Stimulated activated effector memory CD8-positive, alpha-beta T cell treated with anti-CD3 and anti-CD28 coated beads, Interleukin-12 subunit alpha, Interleukin-12 subunit beta, amount 100 ng/mL, for 72 hours (primary cell): Measurements from ENCODE around the gene PSMB3.
A peak's percentile ranks its signal among the peaks of the same experiment; 100 is the strongest.

Experiments used
- ATAC-seq: fragments of 150-1000 bp; cut with Tn5 transposase; 2 replicates; pipeline ENCODE4 v1.10.0; 2021
- DNase-seq, 2 donors: peaks; one replicate each; pipeline ENCODE4 v3.0.0; 2021 to 2022; ENCODE audit warnings: low spot score in 2 of 2
- H3K27ac Mint-ChIP-seq: one replicate; pipeline ENCODE4 v1.8.0; 2022; ENCODE audit warnings: mild to moderate bottlenecking, mixed read lengths
- H3K36me3 Mint-ChIP-seq: one replicate; pipeline ENCODE4 v1.8.0; 2022; ENCODE audit warnings: mild to moderate bottlenecking, mixed read lengths
- H3K4me1 Mint-ChIP-seq: one replicate; pipeline ENCODE4 v1.8.0; 2022; ENCODE audit warnings: mixed read lengths
- H3K4me3 Mint-ChIP-seq: one replicate; pipeline ENCODE4 v1.8.0; 2022; ENCODE audit warnings: mild to moderate bottlenecking, mixed read lengths
- H3K9me3 Mint-ChIP-seq: one replicate; pipeline ENCODE4 v1.8.0; 2022; ENCODE audit warnings: mixed read lengths

PSMB3 gene

GRCh38 chr17:38728290-38728831, 24.2 kb upstream of the PSMB3 start:
- peaks cover 79% of the 10 kb centered on the region for H3K36me3 Mint-ChIP-seq
- ATAC-seq (peak; percentile 12), DNase-seq (peak in 1 of 2 donors; percentile 82)
- peak overlapping the region; percentile 78 for H3K4me3 Mint-ChIP-seq
- no peaks in the 10 kb centered on the region for H3K9me3 Mint-ChIP-seq
- H3K4me1 Mint-ChIP-seq: peaks cover 90% of the 10 kb centered on the region
- peak overlapping the region; percentile 97 for H3K27ac Mint-ChIP-seq

GRCh38 chr17:38729368-38729885, 23.1 kb upstream of the PSMB3 start:
- ATAC-seq (no peak), DNase-seq (no peak)
- H3K4me1 Mint-ChIP-seq: peaks cover 92% of the 10 kb centered on the region
- H3K9me3 Mint-ChIP-seq: no peaks in the 10 kb centered on the region
- peak overlapping the region; percentile 97 for H3K27ac Mint-ChIP-seq
- peaks cover 79% of the 10 kb centered on the region for H3K36me3 Mint-ChIP-seq
- peak overlapping the region; percentile 78 for H3K4me3 Mint-ChIP-seq

GRCh38 chr17:38729886-38730525, 22.5 kb upstream of the PSMB3 start, which contains the start of gene CISD3:
Gene CISD3 (plus strand): TSS chr17:38730341. CDS start chr17:38730359, 18 bp downstream.
- DNase-seq (peak; percentile 87 to 91), ATAC-seq (peak; percentile 83)
- peaks cover 81% of the 10 kb centered on the region for H3K36me3 Mint-ChIP-seq
- peak within 1 kb of the TSS; percentile 97 for H3K27ac Mint-ChIP-seq
- H3K4me1 Mint-ChIP-seq: peaks cover 92% of the 10 kb centered on the region
- peak within 1 kb of the TSS; percentile 97 for H3K4me3 Mint-ChIP-seq
- no peaks in the 10 kb centered on the region for H3K9me3 Mint-ChIP-seq

- H3K9me3 Mint-ChIP-seq: no peaks in the 10 kb centered on the region
- DNase-seq (peak in 1 of 2 donors; percentile 59), ATAC-seq (no peak)
- H3K4me3 Mint-ChIP-seq: peak overlapping the region; percentile 97
- peaks cover 82% of the 10 kb centered on the region for H3K36me3 Mint-ChIP-seq
- peaks cover 92% of the 10 kb centered on the region for H3K4me1 Mint-ChIP-seq
- peak overlapping the region; percentile 97 for H3K27ac Mint-ChIP-seq
These were observed 21.8 kb upstream of the PSMB3 start for GRCh38 chr17:38730526-38731379.

GRCh38 chr17:38731526-38732294, 20.8 kb upstream of the PSMB3 start:
- Mint-ChIP-seq H3K27ac (peak overlapping the region; percentile 97), H3K9me3 (no peaks in the 10 kb centered on the region), H3K36me3 (peaks cover 78% of the 10 kb centered on the region), H3K4me1 (peaks cover 83% of the 10 kb centered on the region), H3K4me3 (peak overlapping the region; percentile 97)
- ATAC-seq (no peak), DNase-seq (no peak)

GRCh38 chr17:38732376-38733281, 19.9 kb upstream of the PSMB3 start:
- Mint-ChIP-seq H3K27ac (peak overlapping the region; percentile 97), H3K4me3 (peak overlapping the region; percentile 97), H3K4me1 (peaks cover 75% of the 10 kb centered on the region), H3K9me3 (no peaks in the 10 kb centered on the region), H3K36me3 (peaks cover 77% of the 10 kb centered on the region)
- ATAC-seq (no peak), DNase-seq (no peak)

- Mint-ChIP-seq H3K27ac (peak overlapping the region; percentile 97), H3K9me3 (no peaks in the 10 kb centered on the region), H3K36me3 (peaks cover 69% of the 10 kb centered on the region), H3K4me3 (peak overlapping the region; percentile 97), H3K4me1 (peaks cover 67% of the 10 kb centered on the region)
- ATAC-seq: no peak
- no peak for DNase-seq
These were observed 19.1 kb upstream of the PSMB3 start for GRCh38 chr17:38733282-38733981.

- DNase-seq (no peak), ATAC-seq (no peak)
- Mint-ChIP-seq H3K36me3 (peaks cover 61% of the 10 kb centered on the region), H3K27ac (peak overlapping the region; percentile 97), H3K4me3 (peak overlapping the region; percentile 97), H3K9me3 (no peaks in the 10 kb centered on the region), H3K4me1 (peaks cover 59% of the 10 kb centered on the region)
These were observed 18.3 kb upstream of the PSMB3 start for GRCh38 chr17:38733982-38734973.

- DNase-seq (peak; percentile 69 to 88), ATAC-seq (peak; percentile 1)
- Mint-ChIP-seq H3K36me3 (peaks cover 52% of the 10 kb centered on the region), H3K9me3 (no peaks in the 10 kb centered on the region), H3K4me3 (no peak overlapping the region), H3K4me1 (peaks cover 53% of the 10 kb centered on the region), H3K27ac (peak overlapping the region; percentile 97)
These were observed 17.2 kb upstream of the PSMB3 start for GRCh38 chr17:38735161-38735997.

GRCh38 chr17:38738007-38738662, 14.4 kb upstream of the PSMB3 start:
- H3K36me3 Mint-ChIP-seq: peaks cover 27% of the 10 kb centered on the region
- no peak overlapping the region for H3K27ac Mint-ChIP-seq
- H3K9me3 Mint-ChIP-seq: no peaks in the 10 kb centered on the region
- no peak overlapping the region for H3K4me3 Mint-ChIP-seq
- DNase-seq (no peak), ATAC-seq (no peak)
- H3K4me1 Mint-ChIP-seq: peaks cover 33% of the 10 kb centered on the region

GRCh38 chr17:38738686-38739085, 13.9 kb upstream of the PSMB3 start:
- Mint-ChIP-seq H3K36me3 (peaks cover 21% of the 10 kb centered on the region), H3K9me3 (no peaks in the 10 kb centered on the region), H3K27ac (no peak overlapping the region), H3K4me3 (no peak overlapping the region), H3K4me1 (peaks cover 32% of the 10 kb centered on the region)
- DNase-seq: no peak
- ATAC-seq: no peak
